Measurements from ENCODE around the gene DOCK2.

DNA sequence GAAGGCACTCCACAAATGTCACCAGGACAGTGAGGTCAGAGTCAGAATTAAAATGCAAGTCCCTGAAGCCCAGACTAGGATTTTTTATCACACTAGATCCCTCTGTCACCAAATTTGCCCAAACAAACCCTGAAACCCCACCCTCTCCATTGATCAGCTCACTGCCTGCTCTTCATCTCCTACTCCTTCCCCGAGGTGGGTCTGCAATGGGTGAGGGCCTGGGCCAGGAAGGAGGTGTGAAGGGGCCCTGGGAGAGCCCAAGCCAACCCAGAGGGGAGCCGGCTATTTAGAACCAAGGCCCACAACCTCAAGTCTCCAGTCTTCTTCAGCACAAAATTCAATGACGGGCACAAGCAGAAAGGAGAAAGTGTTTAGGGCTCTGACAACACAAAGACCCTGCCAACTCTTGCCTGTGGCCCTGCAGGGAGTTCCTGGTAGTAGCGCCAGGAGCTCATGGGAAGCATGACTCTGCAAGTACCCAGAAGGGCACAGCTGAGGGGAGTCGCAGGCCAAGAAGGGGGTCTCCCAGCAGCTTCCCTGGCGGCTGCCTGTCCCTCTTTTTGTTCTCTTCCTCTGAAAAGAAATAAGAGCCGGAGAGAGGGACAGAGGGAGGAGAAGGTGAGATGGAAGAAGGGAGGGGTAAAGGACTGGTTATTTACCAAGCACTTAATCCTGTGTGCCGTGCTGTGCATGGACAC lies 474.2 kb downstream of the DOCK2 start:
- TF ChIP-seq, protein P1, sequence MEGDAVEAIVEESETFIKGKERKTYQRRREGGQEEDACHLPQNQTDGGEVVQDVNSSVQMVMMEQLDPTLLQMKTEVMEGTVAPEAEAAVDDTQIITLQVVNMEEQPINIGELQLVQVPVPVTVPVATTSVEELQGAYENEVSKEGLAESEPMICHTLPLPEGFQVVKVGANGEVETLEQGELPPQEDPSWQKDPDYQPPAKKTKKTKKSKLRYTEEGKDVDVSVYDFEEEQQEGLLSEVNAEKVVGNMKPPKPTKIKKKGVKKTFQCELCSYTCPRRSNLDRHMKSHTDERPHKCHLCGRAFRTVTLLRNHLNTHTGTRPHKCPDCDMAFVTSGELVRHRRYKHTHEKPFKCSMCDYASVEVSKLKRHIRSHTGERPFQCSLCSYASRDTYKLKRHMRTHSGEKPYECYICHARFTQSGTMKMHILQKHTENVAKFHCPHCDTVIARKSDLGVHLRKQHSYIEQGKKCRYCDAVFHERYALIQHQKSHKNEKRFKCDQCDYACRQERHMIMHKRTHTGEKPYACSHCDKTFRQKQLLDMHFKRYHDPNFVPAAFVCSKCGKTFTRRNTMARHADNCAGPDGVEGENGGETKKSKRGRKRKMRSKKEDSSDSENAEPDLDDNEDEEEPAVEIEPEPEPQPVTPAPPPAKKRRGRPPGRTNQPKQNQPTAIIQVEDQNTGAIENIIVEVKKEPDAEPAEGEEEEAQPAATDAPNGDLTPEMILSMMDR (conservative IDR thresholded peaks at IDR 0.05 in 1 of 2, IDR thresholded peaks at IDR 0.05 in 1 of 2; ENCODE audit: low read depth in 1 of 2, low read length in 2 of 2), result no peak
- no peak for TF ChIP-seq EZH2 (IDR thresholded peaks at IDR 0.05; ENCODE audit: low read length, missing control alignments)

Measured in fibroblast of lung (primary cell).